GM12801 (cell line): ENCODE results near the gene GPR12.

Experiments used
- TF ChIP-seq, protein P1 (sequence below): IDR thresholded peaks from one replicate; pipeline ENCODE4 v1.5.1; 2011; ENCODE audit warnings: control low read depth; ENCODE audit not compliant: insufficient read length; ENCODE audit errors: extremely low read depth

GPR12 gene

DNA sequence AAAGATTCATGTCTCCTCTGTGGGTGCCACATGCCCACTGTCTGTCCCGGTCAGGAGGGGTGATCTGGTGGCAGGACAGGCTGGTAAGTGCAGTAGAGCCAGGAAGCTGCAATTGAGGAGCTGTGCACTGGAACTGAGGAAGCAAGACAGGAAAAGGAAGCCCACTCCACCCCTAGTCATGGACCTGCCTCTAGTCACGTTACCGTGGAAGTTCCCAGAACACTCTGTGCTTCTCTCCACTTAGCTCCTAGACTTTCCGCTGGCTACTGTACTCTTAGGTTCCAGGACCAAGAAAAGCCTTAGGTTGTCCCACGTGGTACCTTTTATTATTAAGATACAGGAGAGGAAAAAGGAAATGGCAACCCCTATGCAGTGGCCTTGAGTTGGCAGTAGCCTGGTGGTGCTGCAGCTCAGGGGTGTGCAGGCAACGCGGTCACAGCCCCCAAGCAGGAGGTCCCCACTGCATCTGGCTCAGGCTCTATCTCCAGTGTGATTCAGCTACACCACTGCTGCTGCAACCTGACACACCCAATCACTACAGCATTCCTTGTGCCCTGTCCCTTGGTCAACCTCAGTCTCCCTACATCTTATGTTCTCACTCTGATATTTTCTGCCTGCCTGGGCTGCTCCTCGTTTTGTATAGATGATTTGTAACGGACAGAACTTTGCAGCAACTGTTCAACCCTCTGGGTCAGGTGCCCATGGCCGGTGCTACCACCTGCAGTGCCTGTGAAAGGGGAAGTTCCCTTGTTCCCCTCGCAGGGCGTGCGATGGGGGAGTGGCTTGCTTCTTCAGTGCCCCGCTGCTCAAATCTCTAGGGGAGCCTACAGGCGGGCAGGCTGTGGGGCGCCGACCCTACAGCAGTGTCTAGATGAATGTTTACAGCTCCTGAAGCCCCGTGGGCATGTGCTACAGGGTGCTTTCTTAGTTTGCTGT, 24.4 kb upstream of the GPR12 start:
- TF ChIP-seq, protein P1, sequence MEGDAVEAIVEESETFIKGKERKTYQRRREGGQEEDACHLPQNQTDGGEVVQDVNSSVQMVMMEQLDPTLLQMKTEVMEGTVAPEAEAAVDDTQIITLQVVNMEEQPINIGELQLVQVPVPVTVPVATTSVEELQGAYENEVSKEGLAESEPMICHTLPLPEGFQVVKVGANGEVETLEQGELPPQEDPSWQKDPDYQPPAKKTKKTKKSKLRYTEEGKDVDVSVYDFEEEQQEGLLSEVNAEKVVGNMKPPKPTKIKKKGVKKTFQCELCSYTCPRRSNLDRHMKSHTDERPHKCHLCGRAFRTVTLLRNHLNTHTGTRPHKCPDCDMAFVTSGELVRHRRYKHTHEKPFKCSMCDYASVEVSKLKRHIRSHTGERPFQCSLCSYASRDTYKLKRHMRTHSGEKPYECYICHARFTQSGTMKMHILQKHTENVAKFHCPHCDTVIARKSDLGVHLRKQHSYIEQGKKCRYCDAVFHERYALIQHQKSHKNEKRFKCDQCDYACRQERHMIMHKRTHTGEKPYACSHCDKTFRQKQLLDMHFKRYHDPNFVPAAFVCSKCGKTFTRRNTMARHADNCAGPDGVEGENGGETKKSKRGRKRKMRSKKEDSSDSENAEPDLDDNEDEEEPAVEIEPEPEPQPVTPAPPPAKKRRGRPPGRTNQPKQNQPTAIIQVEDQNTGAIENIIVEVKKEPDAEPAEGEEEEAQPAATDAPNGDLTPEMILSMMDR = no peak

DNA sequence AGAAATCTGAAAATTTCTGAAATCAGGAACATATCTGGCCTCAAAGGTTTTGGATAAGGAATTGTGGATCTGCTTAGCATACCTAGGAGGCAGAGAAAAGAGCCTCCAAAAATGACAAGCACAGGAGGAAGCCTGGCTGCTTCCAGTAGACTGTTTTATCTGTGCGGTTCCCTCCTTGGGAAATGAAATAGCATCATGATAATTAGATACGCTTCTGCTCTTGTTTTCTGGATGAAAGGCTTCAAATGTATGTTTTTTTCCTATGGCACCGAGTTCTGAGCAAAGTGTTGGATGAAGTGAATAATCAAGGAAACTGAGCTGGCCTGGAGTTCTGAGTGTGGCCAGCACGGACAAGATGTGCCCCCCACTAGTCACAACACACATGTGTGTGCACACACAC, 19.8 kb upstream of the GPR12 start:
- TF ChIP-seq, protein P1 = no peak

DNA sequence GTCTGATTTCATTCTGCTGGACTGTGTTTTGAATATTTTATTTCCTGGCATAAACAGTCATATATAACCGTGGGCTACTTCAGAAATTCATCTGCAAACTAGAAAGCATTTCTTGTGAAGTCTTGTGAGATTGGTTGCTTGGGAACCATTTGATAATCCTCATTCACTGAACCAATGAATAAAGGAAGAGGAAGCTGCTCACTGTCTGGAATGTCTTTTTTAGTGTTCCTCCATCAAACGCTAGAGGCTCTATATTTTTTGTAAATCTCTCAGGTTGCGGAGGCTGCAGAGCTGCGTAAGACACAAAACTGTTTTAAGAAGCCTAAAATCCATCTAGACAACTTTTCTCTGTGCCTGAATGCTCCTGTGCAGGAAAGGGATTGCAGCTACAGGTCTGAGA, 18.7 kb upstream of the GPR12 start:
- TF ChIP-seq, protein P1 = no peak

DNA sequence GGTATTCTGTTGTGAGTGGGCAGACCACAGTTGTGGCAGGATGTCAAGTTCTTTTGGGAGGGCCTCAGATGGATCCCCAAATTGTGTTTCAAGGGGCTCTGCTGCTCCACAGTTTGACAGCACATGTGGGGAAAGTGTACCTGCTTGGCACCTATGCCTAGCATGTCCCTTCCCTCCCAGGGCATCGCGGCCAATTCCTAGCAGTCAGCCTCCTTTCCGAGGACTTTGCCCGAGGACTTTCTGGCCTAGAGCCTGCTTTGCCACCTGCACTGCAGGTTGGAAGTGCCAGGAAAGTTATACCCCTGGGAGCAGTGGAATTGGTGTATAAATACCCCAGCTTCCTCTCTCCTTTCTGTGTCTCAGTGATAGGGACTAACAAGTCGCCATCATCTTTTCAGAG, 11.9 kb upstream of the GPR12 start:
- TF ChIP-seq, protein P1 = no peak

DNA sequence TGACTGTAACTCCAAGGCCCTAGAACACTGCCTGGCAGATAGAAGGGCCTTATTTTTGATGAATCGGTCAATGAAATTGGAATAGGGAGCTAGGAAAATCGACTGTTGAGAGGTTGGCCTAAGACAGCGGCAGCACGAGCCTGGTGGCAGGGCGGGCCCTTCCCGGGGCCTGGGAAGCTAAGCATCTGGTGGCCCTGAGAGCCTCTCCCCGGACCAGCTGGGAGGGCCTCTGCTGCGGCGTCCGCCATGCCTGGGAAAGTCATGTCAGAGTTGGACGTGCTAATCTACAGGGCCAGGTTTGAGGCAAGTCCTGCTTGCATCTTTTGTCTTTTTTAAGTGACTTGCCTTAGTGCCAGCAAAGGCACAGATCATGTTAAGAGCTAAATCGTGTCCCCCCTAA, 11.2 kb upstream of the GPR12 start:
- TF ChIP-seq, protein P1 = no peak

DNA sequence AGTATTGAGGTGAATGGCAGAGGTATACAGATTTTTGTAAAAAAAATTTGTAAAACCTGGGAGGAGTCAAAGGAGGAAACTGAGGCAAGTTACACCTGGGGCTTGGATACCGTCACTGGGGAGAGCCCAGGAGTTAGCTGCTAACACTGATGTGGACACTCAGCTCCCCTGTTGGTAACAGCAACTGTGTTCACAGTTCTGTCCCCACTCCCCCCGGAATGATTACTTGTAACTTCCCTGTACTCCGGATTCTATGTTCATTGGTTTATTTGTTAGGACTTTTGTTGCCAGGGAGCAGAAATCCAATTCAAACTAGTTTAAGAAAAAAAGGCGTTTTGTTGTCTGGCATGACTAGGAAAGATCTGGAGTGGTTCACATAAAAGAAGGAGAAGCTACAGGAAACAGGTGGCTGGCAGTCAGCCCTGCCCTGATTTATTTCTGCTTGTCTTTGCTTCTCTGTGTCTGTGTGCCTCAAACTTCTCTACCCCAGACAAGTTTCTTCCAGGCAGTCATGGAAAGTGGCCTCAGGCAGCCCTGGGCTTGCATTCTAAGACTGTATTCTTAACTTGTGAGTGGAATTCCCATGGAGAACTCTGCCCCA, 2.3 kb upstream of the GPR12 start:
- TF ChIP-seq, protein P1 = no peak

DNA sequence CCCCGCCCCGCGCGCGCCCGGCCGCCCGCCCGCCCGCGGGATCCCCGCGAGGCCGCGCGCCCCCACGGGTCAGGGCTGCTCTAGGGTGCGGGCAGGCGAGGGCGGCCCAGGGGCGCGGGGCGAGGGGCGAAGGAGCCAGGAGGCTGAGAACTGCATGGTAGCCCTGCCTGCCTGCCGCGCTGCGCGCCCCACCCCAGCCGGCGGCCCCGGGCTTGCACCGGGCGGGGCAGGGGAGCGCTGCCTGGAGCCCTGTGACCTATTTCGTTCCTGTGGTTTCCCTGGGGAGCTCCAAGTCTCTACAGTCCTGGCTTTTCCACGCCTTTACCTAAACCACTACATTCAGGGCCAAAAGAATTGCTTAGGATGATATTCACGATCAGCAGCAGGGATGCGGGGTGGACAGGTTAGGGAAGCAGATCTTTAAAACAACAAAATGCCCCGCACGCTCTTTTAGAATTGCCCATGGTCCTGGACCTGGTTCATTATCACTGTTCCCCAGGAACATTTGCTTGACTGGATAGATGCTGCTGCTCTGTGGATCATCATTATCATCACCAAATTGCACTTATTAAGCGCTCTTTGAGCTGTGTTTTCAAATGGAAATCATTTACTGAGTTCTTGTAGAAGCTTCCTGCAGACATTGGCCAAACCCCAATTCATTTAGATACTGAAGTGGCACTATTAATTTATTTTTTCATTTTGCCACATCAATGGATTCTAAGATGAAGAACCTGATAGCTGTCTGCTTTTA, 421 bp upstream of the GPR12 start:
- TF ChIP-seq, protein P1 = no peak
